ENCODE results near the gene RAB34.

DNA sequence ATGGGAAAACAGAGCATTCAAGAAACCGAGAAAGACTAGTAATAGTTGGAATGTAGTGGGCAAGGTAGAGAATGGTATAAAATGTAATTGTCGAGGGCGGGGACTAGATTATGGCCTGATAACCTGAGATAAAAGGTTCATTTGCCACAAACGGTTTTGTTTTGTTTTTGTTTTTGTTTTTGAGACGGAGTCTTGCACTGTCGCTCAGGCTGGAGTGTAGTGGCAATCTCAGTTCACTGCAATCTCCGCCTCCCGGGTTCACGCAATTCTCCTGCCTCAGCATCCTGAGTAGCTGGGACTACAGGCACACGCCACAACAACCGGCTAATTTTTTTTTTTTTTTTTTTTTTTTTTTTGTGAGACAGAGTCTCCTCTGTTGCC is 12.3 kb upstream of the RAB34 start:
- TF ChIP-seq PPARA (CRISPR knock-in tag; IDR thresholded peaks at IDR 0.05; ENCODE audit: borderline replicate concordance) = no peak
- TF ChIP-seq ESRRG (CRISPR knock-in tag; IDR thresholded peaks at IDR 0.05) = no peak
- TF ChIP-seq TCF4 (CRISPR knock-in tag; IDR thresholded peaks at IDR 0.05; ENCODE audit: borderline replicate concordance) = no peak
- no peak for TF ChIP-seq ARNTL (CRISPR knock-in tag; IDR thresholded peaks at IDR 0.05; ENCODE audit: borderline replicate concordance, low read depth)
- no peak for TF ChIP-seq CSDC2 (CRISPR knock-in tag; IDR thresholded peaks at IDR 0.05)
- TF ChIP-seq GLIS3 (CRISPR knock-in tag; IDR thresholded peaks at IDR 0.05) = no peak

Measured in SK-N-SH treated with all-trans-retinoic acid at 6 μM for 48 hours (cell line).